NCI-H748 (cell line): ENCODE measurements around the gene COPB2.

Source experiments
- DNase-seq: peaks from one replicate; lab custom pipeline; 2025; ENCODE audit not compliant: unreplicated experiment; lab: John Stamatoyannopoulos, UW

COPB2 gene

DNA sequence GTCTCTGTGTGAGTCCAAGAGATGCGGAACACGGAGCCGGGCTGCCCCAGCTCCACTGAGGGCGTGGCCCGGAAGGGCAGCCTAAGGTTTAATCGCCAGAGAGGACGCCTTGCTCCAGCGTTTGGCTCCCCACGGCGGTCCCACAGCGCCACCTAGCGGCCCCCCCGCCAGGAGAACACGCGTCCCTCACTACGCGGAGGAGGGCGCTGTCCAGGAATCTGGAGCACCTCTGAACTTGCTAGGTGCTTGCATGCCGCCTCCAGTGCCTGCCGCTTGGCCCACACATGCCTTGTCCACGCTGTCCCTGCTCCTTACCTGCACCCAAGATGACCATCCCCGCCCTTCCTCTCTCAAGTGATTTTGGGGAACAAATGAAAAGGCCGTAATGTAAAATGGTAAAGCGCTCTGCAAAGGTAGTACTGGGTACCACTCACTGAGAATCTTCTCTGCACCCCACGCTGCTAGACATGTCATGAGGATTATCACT lies 60.0 kb downstream of the COPB2 start:
- peak; percentile 80 for DNase-seq

DNA sequence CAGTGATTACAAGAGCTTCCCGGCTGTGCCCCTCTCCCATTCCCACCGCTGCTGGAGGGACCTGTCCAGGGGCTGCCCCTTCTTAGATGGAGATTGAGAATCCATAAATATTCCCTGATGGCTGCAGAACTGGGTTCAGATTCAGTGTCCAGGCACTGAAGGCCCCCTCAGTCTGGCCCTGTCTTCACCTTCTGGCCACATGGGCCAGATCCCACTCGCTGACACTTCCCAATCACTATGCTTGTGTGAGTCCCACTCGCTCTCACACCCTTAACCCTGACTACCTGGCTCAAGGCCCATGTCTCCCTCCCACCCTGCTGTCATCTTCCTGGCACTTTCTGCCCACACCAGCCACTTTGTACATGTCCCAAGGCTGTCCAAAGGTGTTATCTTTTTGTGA lies 61.1 kb downstream of the COPB2 start:
- no peak for DNase-seq

DNA sequence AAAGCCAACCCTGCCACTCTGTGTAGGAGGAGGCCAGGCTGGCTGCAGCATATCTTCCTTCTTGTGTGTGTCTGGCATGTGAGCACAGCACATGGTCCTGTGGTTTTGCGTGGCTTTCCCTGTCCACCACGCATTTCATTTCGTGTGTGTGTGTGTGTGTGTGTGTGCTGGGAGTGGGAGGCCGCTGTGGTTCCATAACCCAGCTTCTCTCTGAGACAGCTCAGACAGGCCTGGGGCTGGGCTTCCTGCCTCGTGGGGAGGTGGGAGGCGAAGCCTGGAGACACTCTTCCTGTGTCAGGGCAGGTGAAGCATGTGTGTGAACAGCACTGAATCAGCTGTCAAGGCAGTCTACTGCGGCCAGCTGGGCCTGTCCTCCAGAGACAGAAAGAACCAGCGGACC lies 61.6 kb downstream of the COPB2 start:
- no peak for DNase-seq

DNA sequence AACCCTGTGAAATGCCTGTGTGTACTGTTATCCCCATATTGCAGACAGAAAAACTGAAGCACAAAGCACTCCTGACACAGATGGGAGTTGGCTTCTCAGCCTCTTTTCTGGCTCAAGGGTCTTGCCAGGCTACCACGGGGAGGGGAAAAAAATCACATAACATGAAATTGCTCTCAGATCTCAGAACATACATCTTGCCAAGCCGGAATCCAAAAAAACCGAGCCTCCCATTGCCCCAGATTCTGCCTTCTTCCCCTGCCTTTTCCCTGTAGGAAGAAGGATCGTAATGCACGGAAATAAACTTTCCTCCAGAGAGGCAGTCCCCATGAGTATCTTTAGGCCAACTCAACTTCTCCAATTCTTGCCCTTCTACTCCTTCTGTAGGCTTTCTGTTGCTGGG lies 62.2 kb downstream of the COPB2 start:
- no peak for DNase-seq

DNA sequence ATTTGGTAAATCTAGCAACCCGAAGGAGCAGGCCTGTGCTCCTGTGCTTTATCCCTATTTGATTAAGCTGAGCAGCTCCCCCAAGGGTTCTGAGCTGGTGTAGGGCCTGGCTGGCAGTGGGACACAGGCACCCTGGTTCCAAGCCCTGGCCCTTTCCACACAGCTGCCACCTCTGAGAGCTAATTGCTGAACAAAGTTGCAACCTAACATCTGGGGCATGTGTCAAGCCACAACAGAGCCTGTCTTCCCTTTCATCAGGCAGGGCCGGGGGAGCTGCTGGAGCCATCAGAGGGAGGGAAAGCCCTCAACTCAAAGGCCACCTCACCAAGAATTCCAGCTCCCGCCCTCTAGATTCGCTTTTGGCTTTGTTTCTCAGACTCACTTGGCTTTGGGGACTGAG lies 62.7 kb downstream of the COPB2 start:
- DNase-seq = no peak

DNA sequence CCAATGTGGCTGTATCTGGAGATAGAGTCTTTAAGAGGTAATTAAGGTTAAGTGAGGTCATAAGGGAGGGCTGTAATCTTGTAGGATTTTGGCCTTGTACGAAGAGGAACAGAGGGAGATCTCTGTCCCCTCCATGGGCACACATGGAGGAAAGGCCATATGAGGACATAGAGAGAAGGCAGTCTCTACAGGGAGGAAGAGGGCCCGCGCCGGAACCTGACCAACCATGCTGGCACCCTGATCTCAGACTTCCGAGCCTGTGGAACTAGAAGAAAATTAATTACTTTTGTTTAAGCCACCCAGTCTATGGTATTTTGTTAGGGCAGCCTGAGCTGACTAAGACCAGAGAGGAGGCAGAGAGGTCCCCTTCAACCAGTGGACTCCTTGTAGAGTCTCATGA lies 63.3 kb downstream of the COPB2 start:
- DNase-seq = no peak

DNA sequence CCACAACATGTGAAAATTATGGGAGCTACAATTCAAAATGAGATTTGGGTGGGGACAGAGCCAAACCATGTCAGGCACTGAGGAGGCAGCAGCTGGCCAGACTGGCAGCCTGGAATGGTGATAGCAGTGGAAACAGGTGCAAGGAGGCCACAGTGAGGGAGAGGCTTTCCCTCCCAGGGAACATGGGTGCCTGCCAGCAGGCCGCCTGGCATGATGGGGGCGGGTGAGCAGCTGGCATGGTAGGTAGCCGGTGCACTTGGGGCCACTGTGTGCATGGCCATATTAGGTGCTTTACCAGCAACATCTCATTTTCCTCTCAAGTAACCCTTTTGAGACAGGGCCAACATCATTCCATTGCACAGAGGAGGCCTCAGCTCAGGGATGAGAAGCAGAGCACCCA lies 63.9 kb downstream of the COPB2 start:
- DNase-seq = no peak

DNA sequence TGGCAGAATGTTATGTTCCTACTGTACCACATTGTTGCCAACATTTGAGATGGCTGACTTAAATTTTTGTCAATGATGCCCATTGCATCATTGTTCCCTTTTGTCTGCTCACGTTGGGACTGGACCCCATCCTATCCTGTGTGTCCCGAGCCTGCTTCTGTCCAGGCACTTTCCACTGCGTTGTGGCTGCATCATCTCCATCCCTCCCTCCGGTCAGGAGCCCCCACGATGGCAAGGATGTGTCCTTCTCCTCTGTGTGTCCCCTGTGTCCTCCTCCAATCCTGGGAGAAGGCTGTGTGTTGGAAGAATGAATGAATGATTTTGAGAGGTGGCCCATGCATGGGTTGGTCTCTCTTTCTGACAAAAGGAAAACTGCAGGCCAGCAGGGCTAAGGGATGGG lies 65.0 kb downstream of the COPB2 start:
- no peak for DNase-seq

DNA sequence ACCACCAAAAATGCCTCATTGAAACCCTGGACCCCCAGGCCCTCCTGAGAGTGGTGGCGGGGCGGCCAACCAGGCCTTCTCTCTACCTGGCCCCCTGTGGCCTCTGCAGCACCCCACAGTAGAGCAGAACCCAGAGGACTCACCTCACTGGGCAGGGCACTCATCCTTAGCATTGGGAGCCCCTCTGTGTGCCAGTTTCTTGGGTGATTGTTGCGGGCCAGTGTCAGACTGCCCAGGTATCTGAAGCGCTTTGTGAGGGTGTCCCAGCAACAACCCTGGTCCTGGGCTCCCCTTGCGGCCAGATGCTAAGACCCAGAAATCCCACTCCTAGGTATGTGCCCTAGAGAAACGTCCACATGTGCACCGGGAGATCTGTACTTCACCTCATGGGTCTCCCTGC lies 66.3 kb downstream of the COPB2 start:
- DNase-seq = no peak

DNA sequence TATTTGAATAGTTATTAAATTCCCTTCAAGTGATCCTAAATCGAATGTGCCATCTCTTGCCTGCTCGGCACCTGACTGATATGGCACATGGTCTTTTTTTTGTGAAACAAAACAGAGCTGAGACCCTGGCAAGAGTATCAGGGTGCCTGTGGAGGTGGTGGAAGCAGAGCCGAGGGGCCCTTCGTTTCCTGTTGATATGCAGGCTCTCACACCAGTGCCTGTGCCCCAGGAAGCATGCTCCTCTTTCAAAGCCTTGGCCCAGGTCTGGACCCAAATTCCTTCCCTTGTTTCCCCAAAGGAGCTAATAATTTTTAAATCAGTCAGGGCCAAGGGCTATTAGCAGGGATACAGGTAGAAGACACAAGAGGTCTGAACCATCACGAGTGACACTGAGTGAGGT lies 67.1 kb downstream of the COPB2 start:
- DNase-seq = no peak

DNA sequence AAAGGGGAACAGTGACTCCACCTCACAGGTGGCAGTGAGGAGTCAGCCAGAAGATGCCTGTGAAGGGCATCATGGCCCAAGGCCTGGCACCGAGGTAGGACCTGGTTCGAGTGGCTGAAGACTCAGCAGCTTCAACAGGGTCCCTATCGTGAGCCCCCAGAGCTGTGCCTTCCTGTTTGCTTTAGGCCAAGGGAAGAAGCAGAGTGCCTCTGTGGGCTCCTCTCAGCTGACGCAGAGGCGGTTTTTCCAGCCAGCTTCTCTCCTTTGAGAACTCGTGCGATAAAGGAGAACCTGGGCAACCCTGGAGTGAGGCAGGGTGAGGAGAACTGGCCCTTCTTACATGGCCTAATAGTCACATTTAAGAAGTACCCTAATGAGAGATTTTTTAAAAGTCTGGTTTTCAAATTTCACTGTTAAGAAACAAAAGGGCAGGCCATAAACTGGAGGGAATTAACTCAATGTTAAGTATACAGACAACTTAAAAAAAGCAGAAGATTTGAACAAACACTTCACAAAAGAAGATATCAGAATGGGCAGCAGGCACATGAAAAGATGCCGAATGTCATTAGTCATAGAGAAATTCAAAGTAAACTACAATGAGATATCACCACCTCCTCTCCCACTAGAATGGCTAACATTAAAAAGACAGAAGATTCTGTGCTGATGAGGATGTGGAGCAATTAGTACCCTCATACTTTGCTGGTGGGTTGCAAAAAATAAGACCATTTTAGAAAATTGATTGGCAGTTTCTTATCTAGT lies 68.7 kb downstream of the COPB2 start:
- no peak for DNase-seq

DNA sequence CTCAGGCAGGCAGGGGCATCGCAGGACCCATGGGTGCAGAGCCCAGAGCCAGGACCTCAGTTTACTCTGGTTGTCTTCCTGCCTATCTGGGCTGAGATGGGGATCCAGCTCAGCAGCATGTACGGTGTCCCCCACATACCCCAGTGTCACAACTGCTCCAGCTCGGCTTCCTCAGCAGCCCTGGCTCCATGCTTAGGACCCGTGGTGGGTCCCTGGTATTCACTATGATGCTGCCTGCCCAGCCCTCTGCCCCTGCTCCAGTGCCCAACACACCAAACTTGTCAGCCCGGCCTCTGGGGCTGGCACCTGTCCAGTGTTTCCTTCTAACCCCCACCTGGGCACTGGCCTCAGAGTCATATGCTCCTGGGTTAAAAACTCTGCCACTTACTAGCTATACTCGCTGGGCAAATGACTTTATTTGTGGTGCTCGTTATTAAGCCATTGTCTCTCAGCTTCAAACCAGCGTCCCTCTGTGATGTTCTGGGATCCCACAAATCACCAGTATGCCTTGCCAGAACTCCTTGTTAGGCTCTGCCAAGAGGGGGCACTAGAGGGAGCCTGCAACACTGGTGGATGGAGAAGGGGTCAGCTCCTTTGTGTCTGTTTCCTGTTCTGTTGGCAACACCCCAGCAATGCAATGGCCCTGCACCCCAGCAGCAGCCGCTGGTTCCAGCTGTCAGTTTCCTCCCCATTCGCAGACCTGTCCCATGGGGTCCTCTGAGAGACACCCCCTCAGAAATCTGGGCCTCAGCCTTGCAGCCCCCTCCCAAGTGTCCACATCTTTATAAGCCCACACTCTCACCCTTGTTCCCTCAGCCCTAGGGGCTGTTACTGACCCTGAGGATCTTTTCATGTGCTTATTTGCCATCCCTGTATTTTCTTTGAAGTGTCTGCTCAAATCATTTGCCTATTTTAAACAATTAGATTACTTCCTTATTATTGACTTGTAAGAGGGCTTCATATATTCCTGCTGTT lies 69.7 kb downstream of the COPB2 start:
- DNase-seq = peak; percentile 14

DNA sequence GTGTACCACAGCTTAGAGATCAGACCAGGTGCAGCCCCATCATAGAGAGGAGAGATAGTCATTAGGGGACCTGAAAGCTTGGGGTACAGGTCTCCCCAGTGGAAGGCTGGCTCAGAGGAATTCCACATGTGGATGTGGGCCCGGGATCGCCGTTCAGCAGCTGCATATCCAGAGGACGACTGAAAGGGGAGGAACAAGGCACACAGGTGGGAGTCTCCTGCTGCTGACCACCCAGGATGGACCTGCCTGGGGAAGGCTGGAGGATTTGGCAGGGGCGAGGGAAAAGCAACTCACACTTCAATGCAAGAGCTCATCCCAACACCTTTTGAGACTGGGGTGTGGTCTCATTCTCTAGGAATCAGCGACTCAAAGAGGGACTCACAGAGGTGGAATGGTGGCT lies 70.6 kb downstream of the COPB2 start:
- no peak for DNase-seq

DNA sequence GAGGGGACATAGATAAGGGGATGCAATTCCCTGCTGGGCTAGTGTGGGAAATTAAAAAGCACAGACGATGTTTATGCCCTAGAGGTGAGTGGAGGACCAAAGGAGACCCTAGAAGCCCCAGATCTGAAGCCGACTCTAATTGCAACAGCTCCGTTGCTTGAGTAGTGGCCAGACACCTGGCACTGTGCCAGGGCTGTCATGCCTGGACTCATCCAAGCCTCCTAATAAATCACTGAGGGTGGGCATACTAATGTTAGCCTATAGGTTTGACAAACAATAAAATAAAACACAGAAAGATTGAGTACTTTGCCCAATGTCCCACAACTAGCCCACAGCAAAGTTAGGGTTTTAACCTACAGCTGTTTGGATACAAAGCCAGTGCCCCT lies 71.0 kb downstream of the COPB2 start:
- DNase-seq = peak; percentile 80

DNA sequence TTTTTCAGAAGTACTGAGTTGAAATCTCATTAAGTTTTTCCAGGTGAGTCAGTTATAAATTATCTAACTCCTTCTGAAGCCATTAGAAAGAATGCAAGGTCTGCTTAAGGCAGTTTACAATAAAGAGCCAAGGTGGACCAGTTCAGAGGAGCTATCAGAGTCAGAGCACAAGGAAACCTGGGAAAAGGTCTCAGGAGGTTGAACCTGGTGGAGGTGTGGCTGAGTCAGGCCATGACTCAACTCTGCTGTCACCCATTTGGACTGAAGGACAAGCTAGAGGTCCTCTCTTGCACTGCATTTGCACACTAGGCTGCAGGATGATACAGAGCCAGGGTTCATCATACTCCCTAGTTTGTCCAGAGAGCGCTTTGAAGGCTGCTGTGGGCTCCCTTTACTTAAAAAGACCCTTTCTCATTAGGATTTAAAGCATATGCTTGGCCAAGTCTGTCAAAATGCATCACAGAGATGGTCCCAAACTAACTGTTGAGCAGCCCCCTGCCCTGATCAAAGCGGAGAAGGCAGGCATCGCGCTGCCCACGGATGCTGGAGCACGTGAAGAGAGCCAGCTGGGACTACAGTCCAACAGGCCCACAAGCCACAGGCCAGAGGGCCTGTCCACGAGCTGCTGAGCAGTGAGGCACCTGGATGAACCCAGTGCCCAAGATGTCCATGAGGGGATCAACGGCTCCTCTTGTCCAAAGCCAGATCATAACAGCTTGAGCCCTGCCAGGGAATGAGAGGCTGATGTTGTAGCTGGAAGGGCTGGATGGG lies 71.6 kb downstream of the COPB2 start:
- DNase-seq = no peak

DNA sequence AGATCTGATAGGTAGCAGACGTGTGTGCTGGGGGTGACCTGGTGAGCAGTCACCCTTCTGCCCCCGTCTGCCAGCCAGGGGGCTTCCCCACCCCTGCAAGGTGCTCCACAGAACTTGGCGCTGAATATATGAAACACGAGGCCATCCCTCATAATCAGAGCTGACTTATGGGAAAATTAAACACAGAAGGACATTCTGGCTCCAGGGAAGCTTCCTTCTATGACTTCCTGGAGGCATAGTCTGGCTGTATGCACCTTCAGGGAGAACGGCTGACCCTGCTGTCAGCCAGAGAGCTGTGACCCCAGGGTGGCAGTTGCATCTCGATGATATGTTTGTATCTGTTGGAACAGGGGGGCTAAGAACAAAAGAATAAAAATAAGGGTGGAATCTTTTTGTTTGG lies 72.2 kb downstream of the COPB2 start:
- DNase-seq = no peak

DNA sequence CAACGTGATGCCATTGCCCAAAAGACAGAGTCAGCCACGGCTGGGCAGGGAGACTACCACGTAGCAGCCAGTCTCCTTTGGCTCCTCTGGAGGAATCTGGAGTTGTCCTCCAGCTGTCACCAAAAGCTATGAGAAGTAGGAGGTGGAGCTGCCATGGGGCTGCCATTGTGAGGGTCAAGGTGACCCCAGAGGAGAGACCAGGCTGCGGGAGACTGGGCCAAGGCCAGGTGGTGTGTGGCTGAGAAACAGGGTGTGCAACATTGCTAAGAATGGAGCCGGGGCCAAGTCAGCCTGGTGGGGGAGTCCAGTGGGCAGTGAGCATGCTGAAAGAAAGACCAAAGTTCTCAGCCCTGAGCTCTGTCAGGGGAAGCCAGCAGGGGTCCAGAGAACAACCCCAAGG lies 75.5 kb downstream of the COPB2 start:
- no peak for DNase-seq

DNA sequence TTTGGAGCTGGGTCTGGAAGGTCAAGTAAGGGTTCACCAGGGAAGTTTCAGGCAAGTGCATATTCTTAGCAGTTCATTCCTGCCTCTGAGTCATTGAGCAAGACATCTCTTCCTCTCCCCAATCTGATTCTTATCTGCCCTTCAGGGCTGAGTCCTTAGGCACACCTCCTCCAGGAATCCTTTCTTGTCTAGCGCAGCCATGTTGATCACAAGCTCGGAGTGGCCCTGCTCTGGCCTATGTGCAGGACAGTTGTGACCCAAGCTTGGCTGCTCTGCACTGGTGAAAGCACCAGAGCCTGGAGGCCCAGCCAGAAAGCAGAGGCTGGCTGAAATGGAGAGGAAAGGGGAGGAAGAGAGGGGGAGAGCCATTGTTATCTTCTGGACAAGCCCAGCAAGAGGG lies 76.5 kb downstream of the COPB2 start:
- no peak for DNase-seq

DNA sequence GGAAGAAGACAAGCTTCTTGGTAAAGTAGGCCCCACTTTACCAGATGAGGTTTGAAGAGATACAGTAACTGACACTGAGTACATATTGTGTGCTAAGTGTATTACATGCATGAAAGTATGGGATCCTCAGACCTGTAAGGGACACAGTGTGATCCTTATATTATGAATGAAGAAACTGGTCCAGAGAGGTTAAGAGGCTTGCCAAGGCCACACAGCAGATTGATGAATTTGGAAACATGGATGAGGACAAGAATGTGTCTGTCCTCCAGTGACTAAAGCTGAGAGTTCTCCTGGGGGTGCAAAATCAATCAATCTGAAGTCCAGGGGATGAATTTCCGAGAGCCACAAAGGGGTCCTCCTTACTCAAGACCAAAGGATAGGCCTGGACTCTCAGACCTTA lies 77.0 kb downstream of the COPB2 start:
- DNase-seq = no peak

DNA sequence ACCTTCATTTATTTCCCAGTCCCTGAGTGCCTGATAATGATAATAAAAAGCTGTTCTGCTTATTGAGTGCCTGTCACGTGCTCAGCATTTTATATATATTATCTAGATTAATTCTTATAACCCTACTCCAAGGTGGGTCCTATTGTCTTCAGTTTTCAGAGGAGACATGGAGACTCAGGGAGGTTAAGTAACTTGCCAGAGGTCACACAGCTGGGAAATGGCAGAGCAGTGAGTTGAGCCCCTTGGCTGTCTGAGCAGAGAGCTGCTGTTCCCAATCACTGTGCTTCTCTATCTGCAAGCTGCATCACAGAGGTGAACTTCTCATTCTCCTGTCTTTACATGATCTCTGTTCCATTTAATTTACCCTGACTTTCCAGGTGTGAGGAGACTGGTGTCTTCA lies 77.9 kb downstream of the COPB2 start:
- no peak for DNase-seq

DNA sequence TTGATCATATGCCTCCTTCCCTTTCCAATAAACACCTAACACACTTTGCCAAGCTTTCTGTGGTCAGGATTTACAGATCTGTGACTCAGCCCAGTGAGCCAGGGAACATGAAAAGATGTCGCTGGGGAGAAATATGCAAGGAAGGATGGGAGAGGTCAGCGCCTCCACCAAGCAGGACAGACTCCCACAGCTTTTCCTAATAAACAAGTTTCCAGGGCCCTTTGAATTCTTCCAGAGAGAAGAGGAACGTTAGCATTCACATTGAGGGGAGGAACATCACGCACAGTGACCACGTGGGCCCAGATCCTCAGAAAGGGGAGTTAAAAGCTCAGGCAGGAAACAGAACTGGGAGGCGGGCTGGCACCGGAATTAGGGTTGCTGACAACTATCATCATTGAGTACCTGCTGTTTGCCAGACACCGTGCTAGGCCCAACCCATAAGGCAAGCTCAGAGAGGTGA lies 78.9 kb downstream of the COPB2 start:
- no peak for DNase-seq
